Measurements from ENCODE around the gene TUFM.

TUFM gene

DNA sequence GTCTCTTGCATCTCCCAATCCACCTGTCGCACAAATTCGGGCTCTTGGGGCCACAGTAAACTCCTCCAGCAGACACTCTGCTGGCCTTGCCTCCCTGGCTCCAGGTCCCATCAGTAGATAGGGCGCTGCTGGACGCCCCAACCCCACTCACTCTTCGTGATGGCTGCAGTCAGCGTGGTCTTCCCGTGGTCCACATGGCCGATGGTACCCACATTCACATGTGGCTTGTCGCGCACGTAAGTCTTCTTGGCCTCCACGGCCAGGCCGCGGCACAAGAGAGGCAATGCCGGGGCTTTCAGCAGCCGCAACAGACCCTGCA lies 428 bp downstream of the TUFM start:
- Histone ChIP-seq H3K27ac (replicated peaks; ENCODE audit: low read length) (peak overlapping the region; percentile 59), H3K9ac (ENCODE audit: low read depth, low read length, poor library complexity) (peak overlapping the region; percentile 100), H3K23ac (ENCODE audit: low read depth, low read length, poor library complexity) (peak overlapping the region; percentile 95), H3K36me3 (replicated peaks in 1 of 2; ENCODE audit: control insufficient read depth in 2 of 2, insufficient read depth in 2 of 2, low read length in 2 of 2) (peaks cover 31 to 42% of the 10 kb centered on the region in 2 donors), H2BK12ac (ENCODE audit: low read length) (peak overlapping the region; percentile 73), H3K4ac (ENCODE audit: low read length) (peak overlapping the region; percentile 97), H3K4me2 (ENCODE audit: insufficient read depth, low read length, poor library complexity, severe bottlenecking) (peak overlapping the region; percentile 100), H3K14ac (ENCODE audit: low read length) (peak overlapping the region; percentile 100), H2AK5ac (ENCODE audit: low read depth, low read length) (peak overlapping the region; percentile 98), H3K27me3 (ENCODE audit: control insufficient read depth in 3 of 3, insufficient read depth in 3 of 3, low read depth in 1 of 3, low read length in 3 of 3) (no peaks in the 10 kb centered on the region), H3K79me1 (ENCODE audit: low read depth, low read length) (peaks cover 17% of the 10 kb centered on the region), H4K91ac (ENCODE audit: low read depth, low read length, poor library complexity) (peak overlapping the region; percentile 53), H3K9me3 (replicated peaks in 1 of 2; ENCODE audit: control insufficient read depth in 2 of 2, insufficient read depth in 1 of 2, low read depth in 1 of 2, low read length in 2 of 2) (no peaks in the 10 kb centered on the region), H2AFZ (ENCODE audit: low read length) (peak overlapping the region; percentile 92), H3K4me1 (ENCODE audit: control insufficient read depth in 2 of 2, insufficient read depth in 1 of 2, low read depth in 1 of 2, low read length in 2 of 2) (peaks cover 10 to 13% of the 10 kb centered on the region in 2 donors), H3K4me3 (ENCODE audit: low read length in 2 of 2) (peak overlapping the region; percentile 94 to 100), H3K18ac (ENCODE audit: low read length) (peak overlapping the region; percentile 97), H2BK120ac (ENCODE audit: low read depth, low read length) (no peak overlapping the region), H4K8ac (ENCODE audit: low read depth, low read length) (peak overlapping the region; percentile 92), H2BK5ac (ENCODE audit: low read length) (peak overlapping the region; percentile 94), H2BK15ac (ENCODE audit: low read length) (peak overlapping the region; percentile 92)
- no CpG with 5 or more reads among the region's 16 CpGs for WGBS, 2 donors (ENCODE audit: extremely low coverage in 2 of 2, insufficient read length in 2 of 2, insufficient replicate concordance in 1 of 2)
- DNase-seq (ENCODE audit: low spot score) = no peak

- no peaks in the 10 kb centered on the region for H3K27me3 ChIP-seq (ENCODE audit: control insufficient read depth in 3 of 3, insufficient read depth in 3 of 3, low read depth in 1 of 3, low read length in 3 of 3)
- no peak for DNase-seq (ENCODE audit: low spot score)
- H4K91ac ChIP-seq (ENCODE audit: low read depth, low read length, poor library complexity) = no peak overlapping the region
- no peak overlapping the region for H3K9ac ChIP-seq (ENCODE audit: low read depth, low read length, poor library complexity)
- H3K36me3 ChIP-seq (replicated peaks in 1 of 2; ENCODE audit: control insufficient read depth in 2 of 2, insufficient read depth in 2 of 2, low read length in 2 of 2) = peaks cover 31 to 42% of the 10 kb centered on the region in 2 donors
- no peak overlapping the region for H2BK120ac ChIP-seq (ENCODE audit: low read depth, low read length)
- no peak overlapping the region for H2BK5ac ChIP-seq (ENCODE audit: low read length)
- no peak overlapping the region for H3K23ac ChIP-seq (ENCODE audit: low read depth, low read length, poor library complexity)
- H2BK12ac ChIP-seq (ENCODE audit: low read length) = no peak overlapping the region
- H3K27ac ChIP-seq (replicated peaks; ENCODE audit: low read length) = no peak overlapping the region
- H3K4ac ChIP-seq (ENCODE audit: low read length) = no peak overlapping the region
- peaks cover 17% of the 10 kb centered on the region for H3K79me1 ChIP-seq (ENCODE audit: low read depth, low read length)
- no peak overlapping the region for H2AK5ac ChIP-seq (ENCODE audit: low read depth, low read length)
- H3K14ac ChIP-seq (ENCODE audit: low read length) = no peak overlapping the region
- no peak overlapping the region for H4K8ac ChIP-seq (ENCODE audit: low read depth, low read length)
- H3K9me3 ChIP-seq (replicated peaks in 1 of 2; ENCODE audit: control insufficient read depth in 2 of 2, insufficient read depth in 1 of 2, low read depth in 1 of 2, low read length in 2 of 2) = no peaks in the 10 kb centered on the region
- H2BK15ac ChIP-seq (ENCODE audit: low read length) = no peak overlapping the region
- H3K4me1 ChIP-seq (ENCODE audit: control insufficient read depth in 2 of 2, insufficient read depth in 1 of 2, low read depth in 1 of 2, low read length in 2 of 2) = peaks cover 10 to 13% of the 10 kb centered on the region in 2 donors
- no peak overlapping the region for H2AFZ ChIP-seq (ENCODE audit: low read length)
- H3K4me3 ChIP-seq (ENCODE audit: low read length in 2 of 2) = peak overlapping the region; percentile 94 to 100
- no peak overlapping the region for H3K18ac ChIP-seq (ENCODE audit: low read length)
- WGBS, 2 donors (ENCODE audit: extremely low coverage in 2 of 2, insufficient read length in 2 of 2, insufficient replicate concordance in 1 of 2) = no CpG with 5 or more reads among the region's 10 CpGs
- H3K4me2 ChIP-seq (ENCODE audit: insufficient read depth, low read length, poor library complexity, severe bottlenecking) = peak overlapping the region; percentile 100
Measured at GRCh38 chr16:28845293-28845692, 855 bp downstream of the TUFM start.

DNA sequence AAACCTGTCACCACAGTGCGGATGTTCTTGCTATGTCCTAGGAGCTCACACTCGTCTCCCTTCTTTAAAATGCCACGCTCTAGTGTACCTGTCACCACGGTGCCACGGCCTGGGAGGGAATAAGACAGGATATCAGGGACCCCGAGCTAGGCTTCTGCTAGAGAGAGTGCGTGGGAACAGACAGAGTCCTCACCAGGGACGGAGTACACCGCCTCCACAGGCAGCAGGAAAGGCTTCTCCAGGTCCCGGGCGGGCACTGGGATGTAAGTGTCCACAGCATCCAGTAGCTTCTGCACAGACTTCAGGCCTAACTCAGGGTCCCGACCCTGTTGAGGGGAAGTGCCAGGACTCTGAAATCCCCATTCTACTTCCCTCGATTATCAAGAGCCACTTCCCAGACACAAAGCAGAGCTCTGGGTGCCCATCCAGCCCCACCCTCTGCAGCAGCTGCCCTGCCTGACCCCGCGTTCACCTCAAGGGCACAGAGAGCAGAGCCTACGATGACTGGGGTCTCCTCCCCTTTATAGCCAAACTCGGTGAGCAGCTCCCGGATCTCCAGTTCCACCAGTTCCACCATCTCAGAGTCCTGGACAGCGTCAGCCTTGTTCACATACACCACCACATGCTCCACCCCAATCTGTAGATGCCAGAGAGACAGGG lies 1.8 kb downstream of the TUFM start:
- Histone ChIP-seq H4K8ac (ENCODE audit: low read depth, low read length) (no peak overlapping the region), H3K4ac (ENCODE audit: low read length) (peak overlapping the region; percentile 37), H3K9me3 (replicated peaks in 1 of 2; ENCODE audit: control insufficient read depth in 2 of 2, insufficient read depth in 1 of 2, low read depth in 1 of 2, low read length in 2 of 2) (no peaks in the 10 kb centered on the region), H3K23ac (ENCODE audit: low read depth, low read length, poor library complexity) (no peak overlapping the region), H2BK120ac (ENCODE audit: low read depth, low read length) (no peak overlapping the region), H3K27me3 (ENCODE audit: control insufficient read depth in 3 of 3, insufficient read depth in 3 of 3, low read depth in 1 of 3, low read length in 3 of 3) (no peaks in the 10 kb centered on the region), H2BK12ac (ENCODE audit: low read length) (no peak overlapping the region), H3K18ac (ENCODE audit: low read length) (no peak overlapping the region), H4K91ac (ENCODE audit: low read depth, low read length, poor library complexity) (no peak overlapping the region), H3K4me2 (ENCODE audit: insufficient read depth, low read length, poor library complexity, severe bottlenecking) (no peak overlapping the region), H2BK5ac (ENCODE audit: low read length) (no peak overlapping the region), H3K14ac (ENCODE audit: low read length) (no peak overlapping the region), H3K9ac (ENCODE audit: low read depth, low read length, poor library complexity) (no peak overlapping the region), H2AFZ (ENCODE audit: low read length) (no peak overlapping the region), H3K79me1 (ENCODE audit: low read depth, low read length) (peaks cover 17% of the 10 kb centered on the region), H2AK5ac (ENCODE audit: low read depth, low read length) (no peak overlapping the region), H3K4me1 (ENCODE audit: control insufficient read depth in 2 of 2, insufficient read depth in 1 of 2, low read depth in 1 of 2, low read length in 2 of 2) (peaks cover 10 to 13% of the 10 kb centered on the region in 2 donors), H3K36me3 (replicated peaks in 1 of 2; ENCODE audit: control insufficient read depth in 2 of 2, insufficient read depth in 2 of 2, low read length in 2 of 2) (peaks cover 31 to 46% of the 10 kb centered on the region in 2 donors), H2BK15ac (ENCODE audit: low read length) (no peak overlapping the region), H3K27ac (replicated peaks; ENCODE audit: low read length) (no peak overlapping the region), H3K4me3 (ENCODE audit: low read length in 2 of 2) (peak overlapping the region; percentile 24 to 100)
- no CpG with 5 or more reads among the region's 19 CpGs for WGBS, 2 donors (ENCODE audit: extremely low coverage in 2 of 2, insufficient read length in 2 of 2, insufficient replicate concordance in 1 of 2)
- no peak for DNase-seq (ENCODE audit: low spot score)

DNA sequence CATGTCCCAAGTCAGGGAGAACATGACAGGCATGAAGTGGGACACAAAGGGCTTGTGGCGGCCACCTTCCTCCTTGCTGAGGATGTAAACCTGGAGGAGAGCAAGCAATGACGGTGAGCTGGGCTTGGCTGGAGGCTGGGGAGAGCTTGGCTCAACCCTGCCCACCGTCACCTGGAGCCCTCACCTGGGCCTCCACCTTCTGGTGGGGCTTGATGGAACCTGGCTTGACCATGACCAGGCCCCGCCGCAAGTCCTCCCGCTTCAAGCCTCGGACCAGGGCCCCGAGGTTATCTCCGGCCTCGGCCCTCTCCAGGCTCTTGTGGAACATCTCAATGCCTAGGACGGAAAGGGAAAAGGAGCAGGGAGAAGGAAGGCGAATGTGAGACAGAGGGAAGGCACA lies 2.4 kb downstream of the TUFM start:
- Histone ChIP-seq H3K18ac (ENCODE audit: low read length) (no peak overlapping the region), H3K4me2 (ENCODE audit: insufficient read depth, low read length, poor library complexity, severe bottlenecking) (no peak overlapping the region), H3K9me3 (replicated peaks in 1 of 2; ENCODE audit: control insufficient read depth in 2 of 2, insufficient read depth in 1 of 2, low read depth in 1 of 2, low read length in 2 of 2) (no peaks in the 10 kb centered on the region), H3K4me1 (ENCODE audit: control insufficient read depth in 2 of 2, insufficient read depth in 1 of 2, low read depth in 1 of 2, low read length in 2 of 2) (peaks cover 10 to 13% of the 10 kb centered on the region in 2 donors), H3K4me3 (ENCODE audit: low read length in 2 of 2) (no peak overlapping the region), H2AK5ac (ENCODE audit: low read depth, low read length) (no peak overlapping the region), H2BK12ac (ENCODE audit: low read length) (no peak overlapping the region), H3K23ac (ENCODE audit: low read depth, low read length, poor library complexity) (peak overlapping the region; percentile 6), H2BK15ac (ENCODE audit: low read length) (no peak overlapping the region), H3K27me3 (ENCODE audit: control insufficient read depth in 3 of 3, insufficient read depth in 3 of 3, low read depth in 1 of 3, low read length in 3 of 3) (no peaks in the 10 kb centered on the region), H2BK5ac (ENCODE audit: low read length) (no peak overlapping the region), H4K8ac (ENCODE audit: low read depth, low read length) (no peak overlapping the region), H4K91ac (ENCODE audit: low read depth, low read length, poor library complexity) (no peak overlapping the region), H3K36me3 (replicated peaks in 1 of 2; ENCODE audit: control insufficient read depth in 2 of 2, insufficient read depth in 2 of 2, low read length in 2 of 2) (peaks cover 34 to 50% of the 10 kb centered on the region in 2 donors), H2BK120ac (ENCODE audit: low read depth, low read length) (no peak overlapping the region), H2AFZ (ENCODE audit: low read length) (no peak overlapping the region), H3K9ac (ENCODE audit: low read depth, low read length, poor library complexity) (no peak overlapping the region), H3K4ac (ENCODE audit: low read length) (no peak overlapping the region), H3K14ac (ENCODE audit: low read length) (no peak overlapping the region), H3K27ac (replicated peaks; ENCODE audit: low read length) (no peak overlapping the region), H3K79me1 (ENCODE audit: low read depth, low read length) (peaks cover 17% of the 10 kb centered on the region)
- no CpG with 5 or more reads among the region's 12 CpGs for WGBS, 2 donors (ENCODE audit: extremely low coverage in 2 of 2, insufficient read length in 2 of 2, insufficient replicate concordance in 1 of 2)
- DNase-seq (ENCODE audit: low spot score) = no peak
